Stimulated activated CD8-positive, alpha-beta memory T cell treated with anti-CD3 and anti-CD28 coated beads, Interleukin-7, amount 100 ng/mL, for 1 hour (primary cell): ENCODE results near the gene TSPAN5.
"Not testable (repeated sequence)": the region's sequence is repeated elsewhere in the genome, so short reads cannot be mapped to it uniquely, and the experiment has no call there.

ENCODE experiments used
- DNase-seq, 2 donors: peaks; one replicate each; pipeline ENCODE4 v3.0.0-alpha.2; 2020; ENCODE audit warnings: low read depth in 2 of 2

The TSPAN5 gene

GRCh38 chr4:98461121-98461865 lies 197.1 kb downstream of the TSPAN5 start:
- not testable (repeated sequence) for DNase-seq

- not testable (repeated sequence) for DNase-seq
These were observed 201.0 kb downstream of the TSPAN5 start for GRCh38 chr4:98457422-98457821.

GRCh38 chr4:98452091-98452490 lies 206.3 kb downstream of the TSPAN5 start:
- DNase-seq = no peak

GRCh38 chr4:98448908-98449307 lies 209.5 kb downstream of the TSPAN5 start:
- DNase-seq = no peak

- no peak for DNase-seq
These were observed 210.8 kb downstream of the TSPAN5 start for GRCh38 chr4:98447648-98448047.

GRCh38 chr4:98446499-98447375 lies 211.7 kb downstream of the TSPAN5 start:
- DNase-seq = no peak

- no peak for DNase-seq
These were observed 214.0 kb downstream of the TSPAN5 start for GRCh38 chr4:98444371-98444770.

- DNase-seq = no peak
These were observed 223.6 kb downstream of the TSPAN5 start for GRCh38 chr4:98434816-98435215.

GRCh38 chr4:98433691-98434090 lies 224.7 kb downstream of the TSPAN5 start:
- no peak for DNase-seq

GRCh38 chr4:98430708-98431403 lies 227.6 kb downstream of the TSPAN5 start:
- no peak for DNase-seq

- DNase-seq = no peak
These were observed 235.4 kb downstream of the TSPAN5 start for GRCh38 chr4:98423009-98423408.

GRCh38 chr4:98421111-98421510 lies 237.3 kb downstream of the TSPAN5 start:
- DNase-seq = no peak
